NCI-H526 (cell line): ENCODE results near the gene MRPS15.
A peak's percentile ranks its signal among the peaks of the same experiment; 100 is the strongest.
"Not testable (repeated sequence)": the region's sequence is repeated elsewhere in the genome, so short reads cannot be mapped to it uniquely, and the experiment has no call there.

Experiments
- DNase-seq, 2 experiments: peaks; one replicate each; lab custom pipeline; 2025; lab: John Stamatoyannopoulos, UW

Gene MRPS15

GRCh38 chr1:36484099-36484498, 19.9 kb upstream of the MRPS15 start:
- no peak for DNase-seq

GRCh38 chr1:36482724-36483388, 18.7 kb upstream of the MRPS15 start, which contains the start of gene CSF3R:
Gene CSF3R, minus strand, starts transcription at chr1:36482913. Its CDS starts 3,417 bp downstream, at chr1:36479496.
- no peak for DNase-seq

GRCh38 chr1:36481771-36482723, 17.9 kb upstream of the MRPS15 start:
- DNase-seq = no peak

GRCh38 chr1:36481091-36481490, 16.9 kb upstream of the MRPS15 start:
- DNase-seq = no peak

- DNase-seq = no peak
Observed at GRCh38 chr1:36480161-36480560, 16.0 kb upstream of the MRPS15 start.

GRCh38 chr1:36479505-36480051, 15.4 kb upstream of the MRPS15 start:
- DNase-seq = no peak

GRCh38 chr1:36477615-36478014, 13.4 kb upstream of the MRPS15 start:
- not testable (repeated sequence) for DNase-seq

- no peak for DNase-seq
Observed at GRCh38 chr1:36476945-36477344, 12.8 kb upstream of the MRPS15 start.

GRCh38 chr1:36475910-36476604, 11.9 kb upstream of the MRPS15 start:
- DNase-seq = no peak

- DNase-seq = no peak
Observed at GRCh38 chr1:36475341-36475740, 11.2 kb upstream of the MRPS15 start.

GRCh38 chr1:36472656-36473055, 8.5 kb upstream of the MRPS15 start:
- peak in 1 of 2 experiments; percentile 63 for DNase-seq

GRCh38 chr1:36471830-36472641, 7.9 kb upstream of the MRPS15 start:
- DNase-seq = peak; percentile 100

GRCh38 chr1:36469163-36469562, 5.0 kb upstream of the MRPS15 start:
- DNase-seq = no peak

- no peak for DNase-seq
Observed at GRCh38 chr1:36467700-36468455, 3.7 kb upstream of the MRPS15 start.

- DNase-seq = no peak
Observed at GRCh38 chr1:36467027-36467410, 2.8 kb upstream of the MRPS15 start.

- no peak for DNase-seq
Observed at GRCh38 chr1:36466370-36467026, 2.3 kb upstream of the MRPS15 start.

- DNase-seq = peak in 1 of 2 experiments; percentile 21
Observed at GRCh38 chr1:36465731-36466369, 1.7 kb upstream of the MRPS15 start.

GRCh38 chr1:36464605-36465393, 615 bp upstream of the MRPS15 start:
- peak in 1 of 2 experiments; percentile 75 for DNase-seq

GRCh38 chr1:36463463-36463802, 751 bp downstream of the MRPS15 start:
- DNase-seq = peak in 1 of 2 experiments; percentile 57
